SU-DHL-6 (cell line): ENCODE data around the gene SRL.

Source experiments
- EZH2phosphoT487 ChIP-seq: fragments of 200-600 bp; sonication (generic), shearing (Covaris generic); conservative IDR thresholded peaks from 2 replicates; pipeline ENCODE4 v1.6.1; 2018; ENCODE audit warnings: mild to moderate bottlenecking, antibody characterized with exemption, low read length, moderate library complexity, mixed read lengths
- TF ChIP-seq, protein P1 (sequence below): fragments of 200-600 bp; sonication (generic); IDR thresholded peaks from one replicate; pipeline ENCODE4 v1.5.1; 2017; ENCODE audit warnings: antibody characterized with exemption, mild to moderate bottlenecking, low read length, moderate library complexity; ENCODE audit not compliant: insufficient read depth, poor library complexity, severe bottlenecking

DNA sequence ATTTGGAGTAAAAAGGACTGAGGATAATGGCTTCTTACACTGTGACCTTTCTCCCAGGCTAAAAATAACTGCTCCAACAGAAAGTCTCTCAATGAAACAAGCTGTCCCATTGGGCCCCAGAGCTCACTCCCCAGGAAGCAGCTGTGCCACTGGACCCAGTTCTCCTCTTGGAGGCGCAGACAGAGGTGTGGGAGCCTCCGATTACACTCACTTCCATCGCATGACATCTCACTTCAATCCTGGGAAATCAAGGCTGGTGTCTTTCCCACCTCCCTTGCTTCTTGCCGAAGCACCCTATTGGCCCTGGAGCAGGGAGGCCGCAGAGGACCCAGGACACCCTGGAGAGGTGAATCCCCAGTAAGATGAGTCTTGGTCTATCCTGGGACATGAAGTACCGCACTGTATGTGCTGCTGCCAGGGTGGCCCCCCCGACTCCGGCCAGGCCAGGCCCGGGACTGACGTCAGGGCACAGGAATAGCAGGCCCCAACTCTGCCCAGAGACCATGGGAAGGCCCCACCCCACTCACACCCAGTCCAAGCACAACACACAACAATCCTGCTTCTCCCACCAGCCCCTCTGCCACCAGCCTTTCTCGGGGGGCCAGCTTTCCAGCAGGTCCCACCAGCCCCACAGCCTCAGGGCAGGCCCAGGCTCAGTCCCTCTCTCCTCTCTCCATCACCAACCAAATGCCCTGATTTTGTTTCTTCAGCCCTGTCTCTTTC is 29.5 kb downstream of the SRL start:
- TF ChIP-seq, protein P1, sequence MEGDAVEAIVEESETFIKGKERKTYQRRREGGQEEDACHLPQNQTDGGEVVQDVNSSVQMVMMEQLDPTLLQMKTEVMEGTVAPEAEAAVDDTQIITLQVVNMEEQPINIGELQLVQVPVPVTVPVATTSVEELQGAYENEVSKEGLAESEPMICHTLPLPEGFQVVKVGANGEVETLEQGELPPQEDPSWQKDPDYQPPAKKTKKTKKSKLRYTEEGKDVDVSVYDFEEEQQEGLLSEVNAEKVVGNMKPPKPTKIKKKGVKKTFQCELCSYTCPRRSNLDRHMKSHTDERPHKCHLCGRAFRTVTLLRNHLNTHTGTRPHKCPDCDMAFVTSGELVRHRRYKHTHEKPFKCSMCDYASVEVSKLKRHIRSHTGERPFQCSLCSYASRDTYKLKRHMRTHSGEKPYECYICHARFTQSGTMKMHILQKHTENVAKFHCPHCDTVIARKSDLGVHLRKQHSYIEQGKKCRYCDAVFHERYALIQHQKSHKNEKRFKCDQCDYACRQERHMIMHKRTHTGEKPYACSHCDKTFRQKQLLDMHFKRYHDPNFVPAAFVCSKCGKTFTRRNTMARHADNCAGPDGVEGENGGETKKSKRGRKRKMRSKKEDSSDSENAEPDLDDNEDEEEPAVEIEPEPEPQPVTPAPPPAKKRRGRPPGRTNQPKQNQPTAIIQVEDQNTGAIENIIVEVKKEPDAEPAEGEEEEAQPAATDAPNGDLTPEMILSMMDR: no peak
- TF ChIP-seq EZH2phosphoT487: no peak
